GM18502 (cell line): Measurements from ENCODE around the gene OTUB2.
A peak's percentile ranks its signal among the peaks of the same experiment; 100 is the strongest.

Experiments used
- ATAC-seq: cut with Tn5 transposase; IDR thresholded peaks from one replicate; pipeline ENCODE4 v1.9.1; 2021; ENCODE audit warnings: mild to moderate bottlenecking; ENCODE audit not compliant: unreplicated experiment, poor library complexity

OTUB2 gene

GRCh38 chr14:94020267-94020666, 5.9 kb upstream of the OTUB2 start:
- no peak for ATAC-seq

GRCh38 chr14:94021001-94021400, 5.1 kb upstream of the OTUB2 start:
- no peak for ATAC-seq

- ATAC-seq: no peak
These were observed 4.6 kb upstream of the OTUB2 start for GRCh38 chr14:94021416-94022157.

GRCh38 chr14:94022532-94023411, 3.4 kb upstream of the OTUB2 start:
- no peak for ATAC-seq

GRCh38 chr14:94024549-94024948, 1.6 kb upstream of the OTUB2 start:
- ATAC-seq: no peak

GRCh38 chr14:94025720-94026119, 420 bp upstream of the OTUB2 start:
- no peak for ATAC-seq

GRCh38 chr14:94026889-94027469, 839 bp downstream of the OTUB2 start:
- no peak for ATAC-seq

GRCh38 chr14:94027566-94028449, 1.7 kb downstream of the OTUB2 start:
- ATAC-seq: no peak

GRCh38 chr14:94028450-94028826, 2.3 kb downstream of the OTUB2 start:
- ATAC-seq: peak; percentile 38

- ATAC-seq: no peak
These were observed 3.1 kb downstream of the OTUB2 start for GRCh38 chr14:94029265-94029664.

- no peak for ATAC-seq
These were observed 3.6 kb downstream of the OTUB2 start for GRCh38 chr14:94029671-94030203.

GRCh38 chr14:94030571-94030970, 4.4 kb downstream of the OTUB2 start:
- ATAC-seq: no peak

GRCh38 chr14:94031161-94031882, 5.2 kb downstream of the OTUB2 start:
- ATAC-seq: no peak

- no peak for ATAC-seq
These were observed 5.7 kb downstream of the OTUB2 start for GRCh38 chr14:94031883-94032279.

- ATAC-seq: no peak
These were observed 8.7 kb downstream of the OTUB2 start for GRCh38 chr14:94034886-94035285.

- peak; percentile 92 for ATAC-seq
These were observed 10.4 kb downstream of the OTUB2 start for GRCh38 chr14:94036313-94037167.

GRCh38 chr14:94037954-94038353, 11.8 kb downstream of the OTUB2 start:
- ATAC-seq: no peak

GRCh38 chr14:94038510-94038909, 12.4 kb downstream of the OTUB2 start:
- ATAC-seq: no peak
